Activated T-helper 1 cell treated with anti-CD3 and anti-CD28 coated beads, Interleukin-2, amount 50 U/mL, for 16 hours (primary cell): ENCODE data around the gene FAM168A.

Source experiments
- DNase-seq, 2 donors: peaks; one replicate each; pipeline ENCODE4 v3.0.0-alpha.2; 2020; ENCODE audit warnings: low read depth in 1 of 2, low spot score in 1 of 2

FAM168A gene

DNA sequence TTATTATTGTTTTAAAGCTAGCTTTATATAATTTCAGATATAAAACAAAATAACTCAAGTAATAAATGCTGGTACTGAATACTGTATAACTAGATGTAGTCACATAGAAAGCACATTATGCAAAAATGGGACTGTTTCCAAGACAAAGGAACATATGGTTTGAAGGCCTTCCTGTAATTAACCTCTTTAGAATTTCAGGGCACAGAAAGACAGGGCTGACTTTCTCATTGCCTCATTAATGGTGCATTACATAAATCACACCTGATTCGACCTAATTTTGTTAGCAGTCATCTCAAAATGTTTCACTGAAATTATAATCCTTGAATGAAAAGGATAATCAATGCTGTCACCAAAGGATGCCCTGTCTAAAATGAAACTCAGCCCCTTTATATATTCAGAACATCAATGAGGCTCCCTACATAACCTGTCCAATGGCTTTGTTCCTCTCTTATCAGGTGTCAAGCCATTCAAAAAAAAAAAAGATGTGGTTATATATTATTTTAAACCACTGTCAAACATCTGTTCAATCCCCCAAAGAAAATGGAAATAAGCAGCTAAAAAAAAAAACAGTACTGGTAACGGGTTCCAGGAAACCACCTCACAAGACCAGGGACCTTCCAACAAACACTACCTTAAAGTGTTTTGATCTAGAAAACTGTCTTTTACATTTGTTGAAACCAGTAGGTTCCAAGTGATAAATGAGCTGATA, 77.4 kb downstream of the FAM168A start:
- DNase-seq, result no peak

GRCh38 chr11:73519266-73519665, 78.6 kb downstream of the FAM168A start:
- no peak for DNase-seq

DNA sequence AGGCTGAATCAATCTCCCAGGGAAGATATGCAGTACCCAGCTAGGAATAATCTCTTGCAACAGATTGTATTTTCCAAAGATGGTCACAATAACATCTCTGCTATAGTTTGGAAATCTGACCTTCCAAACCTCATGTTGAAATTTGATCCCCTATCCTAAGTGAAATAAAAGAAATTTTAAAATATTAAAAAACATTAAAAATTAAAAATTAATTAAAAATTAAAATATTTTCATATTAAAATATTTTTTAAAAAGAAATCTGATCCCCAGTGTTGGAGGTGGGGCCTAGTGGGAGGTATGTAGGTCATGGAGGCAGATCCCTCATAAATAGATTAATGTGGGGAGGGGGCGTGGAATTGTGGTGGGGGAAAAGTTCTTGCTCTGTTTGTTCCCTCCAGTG, 79.7 kb downstream of the FAM168A start:
- no peak for DNase-seq

DNA sequence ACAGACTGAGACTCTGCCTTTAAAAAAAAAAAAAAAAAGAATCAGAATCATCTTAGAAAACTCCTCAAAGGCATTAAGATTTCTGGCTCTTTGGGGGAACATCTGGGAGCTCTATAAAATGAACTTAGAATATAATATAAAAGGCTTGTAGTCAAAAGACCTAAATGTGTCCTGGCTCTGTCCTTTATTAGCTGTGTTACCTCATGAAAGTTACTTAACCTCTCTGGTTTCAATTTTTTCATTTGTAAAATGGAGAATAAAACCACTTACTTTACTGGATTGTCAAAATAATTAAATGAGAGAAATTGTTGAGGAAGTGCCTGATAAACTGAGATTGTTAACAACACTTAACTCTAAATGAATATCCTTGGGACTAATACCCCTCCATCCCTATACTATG, 81.8 kb downstream of the FAM168A start:
- no peak for DNase-seq

DNA sequence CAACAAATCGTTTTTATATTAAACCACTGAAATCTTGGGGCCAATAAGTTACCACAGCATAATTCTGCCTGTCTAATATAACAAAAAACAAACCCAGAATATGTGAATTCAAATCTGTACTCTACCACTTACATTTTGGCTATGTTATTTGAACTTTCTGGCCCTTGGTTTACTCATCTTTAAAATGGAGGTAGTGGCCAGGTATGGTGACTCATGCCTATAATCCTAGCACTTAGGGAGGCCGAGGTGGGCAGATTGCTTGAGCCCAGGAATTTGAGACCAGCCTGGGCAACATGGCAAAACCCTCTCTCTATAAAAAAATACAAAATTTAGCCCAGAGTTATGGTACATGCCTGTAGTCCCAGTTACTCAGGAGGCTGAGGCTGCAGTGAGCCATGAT, 84.2 kb downstream of the FAM168A start:
- no peak for DNase-seq

GRCh38 chr11:73510877-73511276, 87.0 kb downstream of the FAM168A start:
- no peak for DNase-seq

DNA sequence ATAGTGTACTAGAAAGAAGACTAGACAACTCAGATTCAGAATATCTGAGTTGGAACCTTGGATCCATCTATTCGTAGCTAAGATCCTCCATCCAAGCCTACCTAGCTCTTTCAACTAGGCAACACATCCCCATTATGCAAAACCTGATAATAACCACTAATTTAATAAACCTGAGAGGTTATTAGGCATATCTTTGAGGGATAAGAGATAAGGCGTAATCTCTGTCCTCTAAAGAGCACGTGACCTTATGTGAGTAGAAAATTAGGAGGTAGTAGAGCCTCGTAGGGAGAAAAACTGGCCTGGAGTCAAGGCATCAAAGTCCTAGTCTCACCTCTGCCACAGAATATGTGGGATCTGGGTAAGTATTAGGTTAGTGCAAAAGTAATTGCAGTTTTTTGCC, 87.8 kb downstream of the FAM168A start:
- DNase-seq, result no peak

GRCh38 chr11:73509188-73509587, 88.7 kb downstream of the FAM168A start:
- no peak for DNase-seq

DNA sequence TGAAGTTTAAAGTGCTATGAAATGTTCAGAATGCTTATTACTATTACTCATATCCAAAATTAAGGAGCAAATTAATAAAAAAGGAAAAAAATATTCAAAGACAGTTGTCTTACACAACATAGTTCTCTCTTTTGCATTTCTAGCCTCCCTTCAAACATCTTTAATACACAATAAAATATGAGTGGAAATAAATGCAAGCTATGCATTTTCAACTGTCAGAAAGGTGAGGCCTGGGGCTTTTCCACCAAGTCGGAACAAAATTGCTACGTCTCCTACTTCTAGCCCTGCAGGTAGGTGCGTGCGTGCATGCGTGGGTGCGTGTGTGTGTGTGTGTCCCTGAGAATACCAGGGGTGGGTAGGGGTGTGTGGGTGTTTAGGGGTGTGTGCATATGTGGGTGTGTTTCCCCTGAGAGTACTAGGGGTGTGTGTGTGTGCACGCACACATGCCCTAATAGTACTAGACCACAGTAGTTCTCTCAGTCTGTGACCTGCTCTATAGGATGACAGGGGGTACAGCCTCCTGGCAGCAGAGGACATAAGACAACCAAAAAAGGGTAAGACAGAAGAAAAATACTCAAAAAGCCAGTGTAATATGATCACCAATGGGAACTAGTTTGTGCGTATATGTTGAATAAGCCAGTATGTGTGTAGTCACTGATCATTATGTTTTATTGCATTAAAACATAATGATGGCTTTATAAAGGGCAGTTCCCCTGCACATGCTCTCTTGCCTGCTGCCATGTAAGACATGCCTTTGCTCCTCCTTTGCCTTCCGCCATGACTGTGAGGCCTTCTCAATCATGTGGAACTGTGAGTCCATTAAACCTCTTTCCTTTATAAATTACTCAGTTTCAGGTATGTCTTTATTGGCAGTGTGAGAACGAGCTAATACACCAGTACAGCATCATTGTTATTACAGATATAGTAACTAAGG, 89.4 kb downstream of the FAM168A start:
- no peak for DNase-seq

DNA sequence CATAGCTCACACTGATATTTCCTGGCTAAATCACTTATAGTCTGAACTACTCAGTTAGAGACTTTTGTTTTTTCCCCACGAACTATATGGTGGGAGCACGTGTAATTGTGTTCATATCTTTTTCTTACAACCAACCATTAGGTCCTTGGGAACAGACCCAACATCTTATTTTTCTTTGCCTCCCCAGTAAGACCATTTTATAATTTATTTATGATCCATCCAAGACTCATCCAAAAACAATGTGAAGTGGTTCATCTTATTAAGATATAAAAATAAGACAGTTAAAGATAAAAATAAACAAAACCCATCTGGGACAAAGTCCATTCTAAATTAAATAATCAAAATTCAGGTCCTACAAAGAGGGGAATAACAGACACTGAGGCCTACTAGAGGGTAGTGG, 90.8 kb downstream of the FAM168A start:
- no peak for DNase-seq

DNA sequence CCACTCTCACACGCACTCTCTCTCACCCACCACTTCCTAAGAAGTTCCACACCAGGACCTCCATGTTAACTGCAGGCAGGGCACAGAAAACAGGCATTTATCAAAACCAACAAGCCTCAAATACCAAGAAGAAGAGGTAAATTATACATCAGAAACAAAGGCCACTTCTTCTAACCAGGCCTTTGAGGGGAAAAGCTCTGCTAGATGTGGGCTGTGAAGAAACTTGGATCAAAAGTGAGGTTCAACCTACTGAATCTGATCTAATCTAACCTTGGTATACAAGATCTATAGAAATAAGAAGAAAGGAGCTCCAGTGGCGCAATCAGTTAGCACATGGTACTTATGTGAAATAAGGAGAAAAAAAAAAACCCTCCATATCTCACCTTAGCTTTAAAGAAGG, 91.9 kb downstream of the FAM168A start:
- DNase-seq, result no peak

- DNase-seq, result no peak
These were observed 99.6 kb downstream of the FAM168A start for GRCh38 chr11:73498343-73498742.

GRCh38 chr11:73496134-73496533, 101.8 kb downstream of the FAM168A start:
- no peak for DNase-seq

DNA sequence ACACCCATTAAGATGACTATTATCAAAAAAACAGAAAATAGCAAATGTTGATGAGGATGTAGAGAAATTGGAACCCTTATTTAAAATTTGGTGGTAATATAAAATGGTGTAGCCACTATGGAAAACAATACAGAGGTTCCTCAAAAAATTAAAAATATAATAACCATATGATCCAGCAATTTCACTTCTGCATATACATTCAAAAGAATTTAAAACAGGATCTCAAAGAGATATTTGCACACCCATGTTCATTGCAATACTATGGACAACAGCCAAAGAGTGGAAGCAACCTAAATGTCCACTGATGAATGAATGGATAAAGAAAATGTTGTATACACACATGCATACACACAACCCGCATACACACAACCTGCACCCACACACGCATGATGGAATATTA, 102.2 kb downstream of the FAM168A start:
- no peak for DNase-seq

- DNase-seq, result no peak
These were observed 103.8 kb downstream of the FAM168A start for GRCh38 chr11:73493956-73494598.

GRCh38 chr11:73481626-73482025, 116.3 kb downstream of the FAM168A start:
- DNase-seq, result no peak

DNA sequence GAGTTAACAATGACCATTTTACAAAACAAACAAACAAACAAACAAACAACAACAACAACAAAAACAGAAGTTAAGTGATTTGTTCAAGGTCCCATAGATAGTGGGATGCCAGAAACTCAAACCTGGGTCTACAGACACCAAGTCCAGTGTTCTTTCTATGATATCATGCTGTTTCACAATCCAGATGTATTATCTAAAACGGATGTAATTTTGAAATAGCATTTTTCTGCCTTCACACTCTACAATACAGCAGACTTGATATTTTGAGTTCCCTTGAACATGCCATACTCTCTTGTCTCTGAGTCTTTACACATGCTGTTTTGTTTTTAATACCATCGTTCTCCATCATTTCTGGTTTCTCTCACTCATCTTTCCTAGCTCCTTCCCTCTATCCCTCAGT, 117.2 kb downstream of the FAM168A start:
- DNase-seq, result no peak

DNA sequence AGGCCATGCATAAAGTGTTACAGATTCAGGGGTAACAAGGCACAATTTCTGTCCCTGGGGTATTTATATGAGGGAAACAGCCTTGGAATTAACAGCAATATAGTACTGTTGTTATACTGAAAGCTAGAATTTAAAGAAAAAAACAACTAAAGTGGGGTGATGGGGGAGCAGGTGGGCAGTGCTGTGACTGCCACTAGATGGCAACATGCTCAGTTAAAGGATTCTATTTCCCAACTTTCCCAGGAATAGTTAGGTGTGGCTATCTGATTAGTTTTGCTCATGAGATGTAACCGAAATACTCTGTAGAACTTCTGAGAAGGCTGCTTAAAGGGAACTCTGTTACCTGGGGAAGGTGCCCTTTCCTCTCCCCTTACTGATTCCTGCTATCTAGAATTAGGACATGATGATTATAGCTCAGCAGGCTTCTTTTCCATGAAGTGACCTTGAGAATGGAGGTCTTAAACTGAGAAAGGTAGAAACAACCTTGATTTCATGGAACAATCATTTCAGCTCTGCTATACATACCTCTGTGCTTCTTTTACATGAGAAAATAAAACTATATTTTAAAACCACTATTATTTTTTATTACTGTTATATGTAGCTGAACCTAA, 119.1 kb downstream of the FAM168A start:
- no peak for DNase-seq

DNA sequence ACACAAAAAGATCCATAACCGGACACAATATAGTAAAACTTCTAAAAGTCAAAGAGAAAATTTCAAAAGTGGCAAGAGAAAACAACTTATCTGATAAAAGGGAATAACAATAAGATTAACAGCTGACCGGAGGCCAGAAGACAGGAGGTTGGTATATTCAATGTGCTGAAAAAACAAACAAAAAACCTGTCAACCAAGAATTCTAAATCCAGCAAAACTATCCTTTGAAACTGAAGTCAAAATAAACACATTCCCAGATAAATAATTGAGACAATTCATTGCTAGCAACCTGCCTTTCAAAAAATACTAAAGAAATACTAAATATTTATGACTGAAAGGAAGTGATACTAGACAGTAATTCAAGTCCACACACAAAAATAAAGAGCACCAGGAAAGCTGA, 120.4 kb downstream of the FAM168A start:
- no peak for DNase-seq

- DNase-seq, result no peak
These were observed 122.3 kb downstream of the FAM168A start for GRCh38 chr11:73475549-73476095.

DNA sequence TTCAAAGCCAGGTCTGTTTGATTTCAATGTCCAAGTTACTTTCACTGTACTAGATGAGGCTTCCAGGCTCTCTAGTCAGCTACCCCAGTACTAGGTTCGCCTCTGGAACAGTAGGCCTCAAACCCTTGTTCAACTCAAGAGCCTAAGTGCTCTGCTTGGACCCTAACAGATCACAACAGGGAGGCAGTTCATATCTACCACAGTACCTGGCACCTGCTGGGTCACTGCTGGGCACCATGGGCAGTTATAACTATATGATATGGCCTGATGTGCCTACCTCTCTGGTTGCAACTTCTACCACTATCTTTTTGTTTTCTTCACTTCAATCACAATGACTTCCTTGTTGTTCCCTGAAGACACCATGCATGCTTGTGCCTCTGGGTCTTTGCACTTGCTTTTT, 124.7 kb downstream of the FAM168A start:
- no peak for DNase-seq
